Measurements from ENCODE around the gene MYO1G.

GRCh38 chr7:45026013-45026412, 47.2 kb upstream of the MYO1G start:
- TF ChIP-seq CTCF (IDR thresholded peaks at IDR 0.05 in 2 of 3, conservative IDR thresholded peaks at IDR 0.05 in 1 of 3; ENCODE audit: insufficient read depth in 2 of 3, low read depth in 1 of 3, low read length in 3 of 3) (no peak), ZC3H4 (CRISPR knock-in tag; IDR thresholded peaks at IDR 0.05; ENCODE audit: borderline replicate concordance) (no peak), CREB1 (IDR thresholded peaks at IDR 0.05) (no peak), CREB1 (CRISPR knock-in tag; IDR thresholded peaks at IDR 0.05) (no peak), SPI1 (IDR thresholded peaks at IDR 0.05; ENCODE audit: borderline replicate concordance, low read depth, low read length) (no peak)
